Astrocyte of the spinal cord (primary cell): ENCODE measurements around the gene VTI1B.

Source experiments
- DNase-seq: peaks from one replicate; pipeline ENCODE4 v3.0.0; 2011; ENCODE audit warnings: low read depth, low spot score
- H3K4me3 ChIP-seq: 2 replicates; pipeline ENCODE4 v1.5.1; 2011; ENCODE audit warnings: low read depth, mild to moderate bottlenecking, low read length, moderate library complexity
- in situ Hi-C: cut with HindIII; loops from 2 replicates; pipeline ENCODE4 v1.10.0; 2017; ENCODE audit warnings: low sequenced_read_pairs
- TF ChIP-seq, protein P1 (sequence below): IDR thresholded peaks from 2 replicates; pipeline ENCODE4 v1.5.1; 2012; ENCODE audit warnings: low read depth, mild to moderate bottlenecking, low read length, inconsistent platforms

Gene VTI1B

DNA sequence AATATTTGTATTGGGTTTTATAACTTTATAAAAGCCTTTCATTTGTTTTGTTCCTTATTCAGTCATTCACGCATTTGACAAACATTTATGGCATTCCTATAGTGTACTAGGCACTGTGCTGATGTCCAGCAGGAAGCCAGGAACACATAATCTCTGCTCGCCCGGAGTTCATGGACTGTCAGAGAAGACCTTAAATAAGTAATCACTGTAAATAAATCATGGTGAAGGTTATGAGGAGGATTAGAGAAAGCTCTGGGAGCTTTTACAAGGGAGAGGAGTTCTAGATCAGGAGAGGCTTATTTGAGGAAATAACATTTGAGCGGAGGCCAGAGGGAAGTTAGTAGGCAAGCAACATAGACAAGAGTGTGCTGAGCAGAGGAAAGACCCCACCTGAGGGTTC, 22.6 kb upstream of the VTI1B start:
- no peak for DNase-seq

DNA sequence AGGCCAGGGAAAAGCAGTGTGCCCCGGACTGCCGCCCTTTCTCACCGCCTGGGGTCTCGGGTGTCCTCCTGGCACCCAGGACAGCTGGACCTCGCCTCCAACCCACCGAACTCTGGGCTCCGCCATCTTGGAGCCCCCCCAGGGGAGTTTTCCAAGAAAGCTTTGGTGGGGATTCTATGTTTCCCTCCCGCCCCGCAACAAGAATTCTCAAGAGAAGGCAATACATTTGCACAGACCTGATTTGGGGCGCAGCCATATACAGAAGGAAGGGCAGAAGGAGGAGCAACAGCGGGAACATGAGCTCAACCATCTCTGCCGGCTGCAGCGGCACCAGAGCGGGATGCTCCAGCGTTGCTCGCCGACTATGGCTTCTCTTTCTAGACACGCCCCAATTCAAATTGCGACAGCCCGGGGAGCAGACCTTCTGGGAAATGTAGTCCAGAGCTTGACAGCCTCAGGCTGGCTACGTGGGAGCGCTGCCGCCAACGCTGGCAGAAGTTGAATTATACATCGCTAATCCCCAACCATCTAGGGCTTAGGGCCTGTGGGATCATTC, 21.0 kb upstream of the VTI1B start, which contains the start of gene RDH11:
Gene RDH11 (minus strand): TSS at position 371 of the 556 bp plus-strand sequence. CDS start 61 bp downstream, at position 310.
- peak within 1 kb of the TSS; percentile 100 for H3K4me3 ChIP-seq
- in situ Hi-C loops = no loop called here
- DNase-seq = peak; percentile 91
- TF ChIP-seq, protein P1, sequence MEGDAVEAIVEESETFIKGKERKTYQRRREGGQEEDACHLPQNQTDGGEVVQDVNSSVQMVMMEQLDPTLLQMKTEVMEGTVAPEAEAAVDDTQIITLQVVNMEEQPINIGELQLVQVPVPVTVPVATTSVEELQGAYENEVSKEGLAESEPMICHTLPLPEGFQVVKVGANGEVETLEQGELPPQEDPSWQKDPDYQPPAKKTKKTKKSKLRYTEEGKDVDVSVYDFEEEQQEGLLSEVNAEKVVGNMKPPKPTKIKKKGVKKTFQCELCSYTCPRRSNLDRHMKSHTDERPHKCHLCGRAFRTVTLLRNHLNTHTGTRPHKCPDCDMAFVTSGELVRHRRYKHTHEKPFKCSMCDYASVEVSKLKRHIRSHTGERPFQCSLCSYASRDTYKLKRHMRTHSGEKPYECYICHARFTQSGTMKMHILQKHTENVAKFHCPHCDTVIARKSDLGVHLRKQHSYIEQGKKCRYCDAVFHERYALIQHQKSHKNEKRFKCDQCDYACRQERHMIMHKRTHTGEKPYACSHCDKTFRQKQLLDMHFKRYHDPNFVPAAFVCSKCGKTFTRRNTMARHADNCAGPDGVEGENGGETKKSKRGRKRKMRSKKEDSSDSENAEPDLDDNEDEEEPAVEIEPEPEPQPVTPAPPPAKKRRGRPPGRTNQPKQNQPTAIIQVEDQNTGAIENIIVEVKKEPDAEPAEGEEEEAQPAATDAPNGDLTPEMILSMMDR = no peak

More for the DNA sequence above, 22.6 kb upstream of the VTI1B start:
- H3K4me3 ChIP-seq = no peak overlapping the region
- in situ Hi-C loops = no loop called here
- TF ChIP-seq, protein P1 = no peak

DNA sequence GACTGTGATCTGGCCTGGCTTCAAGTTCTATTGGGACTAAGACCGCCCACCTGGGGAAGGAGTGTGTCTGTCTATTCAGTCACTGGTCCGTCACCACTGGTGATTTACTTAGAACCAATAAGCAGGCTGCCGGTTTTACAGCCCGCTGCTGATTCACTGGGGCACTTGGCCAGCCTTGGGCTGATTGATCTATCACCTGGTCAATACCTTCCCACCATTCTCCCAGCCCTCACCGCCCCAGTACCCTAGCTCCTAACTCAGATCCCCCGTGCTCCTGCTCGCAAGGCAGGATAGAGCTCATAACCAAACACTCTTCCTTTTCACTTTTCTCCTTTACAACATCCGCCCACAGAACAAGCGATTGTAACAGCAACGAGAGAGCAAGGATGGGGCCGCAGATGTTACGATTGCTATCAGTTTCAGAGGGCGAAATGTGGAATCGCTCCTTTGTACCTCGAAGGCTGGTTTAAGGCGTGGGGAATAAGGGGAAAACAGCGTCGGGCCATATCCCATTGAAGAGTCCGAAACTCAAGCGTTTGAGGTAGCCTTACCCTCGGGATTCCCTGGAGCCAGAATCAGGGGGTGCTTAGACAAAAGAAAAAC, 20.5 kb upstream of the VTI1B start:
- DNase-seq = peak; percentile 94
- in situ Hi-C loops = no loop called here
- H3K4me3 ChIP-seq = peak overlapping the region; percentile 100
- TF ChIP-seq, protein P1 = no peak

DNA sequence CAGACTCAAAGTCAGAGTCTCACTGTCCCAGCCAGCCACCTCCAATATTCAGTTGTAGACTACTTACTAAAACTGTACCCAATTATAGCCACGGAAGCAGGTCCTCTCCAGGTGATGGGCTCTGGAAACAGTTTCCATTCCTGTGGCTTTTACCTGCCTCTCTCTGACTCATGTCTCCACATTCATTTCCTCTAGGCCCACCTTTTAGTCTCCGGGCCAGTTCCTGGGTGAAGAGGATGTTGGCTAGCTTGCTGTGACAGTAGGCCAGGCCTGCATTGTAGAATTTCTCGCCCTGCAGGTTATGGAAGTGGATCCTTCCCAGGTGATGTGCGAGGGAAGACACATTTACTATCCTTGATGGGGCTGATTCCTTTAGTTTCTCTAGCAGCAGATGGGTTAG, 15.6 kb upstream of the VTI1B start:
- in situ Hi-C loops = no loop called here

DNA sequence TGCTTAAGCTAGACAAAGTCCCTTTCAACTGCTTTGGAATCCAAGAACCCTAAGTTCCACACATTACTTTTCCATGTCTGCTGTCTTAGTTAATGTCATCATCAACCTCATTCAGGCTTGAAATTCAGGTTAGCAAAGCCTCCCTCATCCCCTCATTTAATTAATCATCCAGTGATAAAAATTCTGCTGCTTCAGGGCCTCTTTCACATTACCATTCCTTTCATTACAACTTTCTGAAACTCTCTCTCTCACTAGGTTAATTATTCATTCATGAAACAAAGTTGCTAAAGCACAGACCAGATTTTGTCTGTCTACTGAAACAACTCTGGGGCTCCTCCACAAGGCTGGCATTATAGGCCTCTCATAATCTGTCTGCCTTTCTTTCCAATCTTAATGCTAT, 9.4 kb upstream of the VTI1B start:
- in situ Hi-C loops = no loop called here
- DNase-seq = no peak
- TF ChIP-seq, protein P1 = no peak
- H3K4me3 ChIP-seq = no peak overlapping the region

More for the DNA sequence above, 15.6 kb upstream of the VTI1B start:
- DNase-seq = no peak
- no peak overlapping the region for H3K4me3 ChIP-seq
- TF ChIP-seq, protein P1 = no peak

DNA sequence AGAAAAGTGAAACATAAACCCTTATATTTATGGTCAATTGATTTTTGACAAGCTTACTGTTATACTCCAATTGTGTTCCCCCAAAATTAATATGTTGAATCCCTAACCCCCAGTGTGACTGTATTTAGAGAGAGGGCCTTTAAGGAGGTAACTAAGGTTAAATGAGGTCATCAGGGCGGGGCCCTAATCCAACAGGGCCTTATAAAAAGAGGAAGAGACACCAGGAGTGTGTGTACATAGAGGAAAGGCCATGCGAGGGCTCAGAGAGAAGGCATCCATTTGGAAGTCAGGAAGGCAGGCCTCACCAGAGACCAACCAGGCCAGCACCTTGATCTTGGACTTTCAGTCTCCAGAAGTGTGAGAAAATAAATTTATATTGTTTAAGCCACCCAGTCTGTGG, 6.5 kb upstream of the VTI1B start:
- no peak overlapping the region for H3K4me3 ChIP-seq
- TF ChIP-seq, protein P1 = no peak
- no peak for DNase-seq
- in situ Hi-C loops = no loop called here
